T-helper 17 cell (primary cell): ENCODE measurements around the gene UBLCP1. TPM values are rescaled to one million over a fixed set of nuclear protein-coding genes. Genes with fewer than 3 reads are reported as not detected.
A peak's percentile ranks its signal among the peaks of the same experiment; 100 is the strongest.

Experiments
- ATAC-seq: fragments of 150-1000 bp; cut with Tn5 transposase; 2 replicates; pipeline ENCODE4 v1.10.0; 2021; ENCODE audit warnings: mild to moderate bottlenecking, moderate library complexity
- DNase-seq, 3 donors: peaks; one replicate each; pipeline versions ENCODE4 v3.0.0 to v3.0.0-alpha.2; 2020 to 2021
- H3K9me3 ChIP-seq: one replicate; pipeline ENCODE4 v1.7.0; 2013; ENCODE audit warnings: low read length, mild to moderate bottlenecking; ENCODE audit not compliant: control insufficient read depth, poor library complexity, severe bottlenecking
- H3K27ac Mint-ChIP-seq: one replicate; pipeline ENCODE4 v1.8.0; 2022; ENCODE audit warnings: mild to moderate bottlenecking, moderate library complexity, mixed read lengths
- H3K27me3 Mint-ChIP-seq: one replicate; pipeline ENCODE4 v1.8.0; 2022; ENCODE audit warnings: mixed read lengths
- H3K36me3 Mint-ChIP-seq: one replicate; pipeline ENCODE4 v1.8.0; 2022; ENCODE audit warnings: low read depth, mixed read lengths
- H3K4me1 Mint-ChIP-seq: one replicate; pipeline ENCODE4 v1.8.0; 2022; ENCODE audit warnings: mild to moderate bottlenecking, mixed read lengths
- H3K4me3 Mint-ChIP-seq: one replicate; pipeline ENCODE4 v1.8.0; 2022; ENCODE audit warnings: mild to moderate bottlenecking, moderate library complexity, mixed read lengths
- total RNA-seq, 4 donors: library from RNA in 2 of 4; stranded (reverse) in 2 of 4; gene quantifications; one replicate each; pipeline ENCODE4 v1.2.3 and lab custom pipeline; 2022 to 2026

UBLCP1 gene
- total RNA-seq, 2 donors from 2014 or later: 19.0 to 20.8 TPM

GRCh38 chr5:159304961-159305595 lies 42.0 kb downstream of the UBLCP1 start:
- H3K9me3 ChIP-seq: peaks cover 8% of the 10 kb centered on the region
- DNase-seq (no peak), ATAC-seq (no peak)
- Mint-ChIP-seq H3K4me3 (no peak overlapping the region), H3K27ac (no peak overlapping the region), H3K4me1 (no peaks in the 10 kb centered on the region), H3K27me3 (peaks cover 27% of the 10 kb centered on the region), H3K36me3 (no peaks in the 10 kb centered on the region)

- no peak overlapping the region for H3K27ac Mint-ChIP-seq
- no peak overlapping the region for H3K4me3 Mint-ChIP-seq
- H3K27me3 Mint-ChIP-seq: peaks cover 52% of the 10 kb centered on the region
These were observed 46.8 kb downstream of the UBLCP1 start for GRCh38 chr5:159309689-159310433.

GRCh38 chr5:159310511-159310910 lies 47.4 kb downstream of the UBLCP1 start:
- peak; percentile 89 for ATAC-seq

More at GRCh38 chr5:159309689-159310433, 46.8 kb downstream of the UBLCP1 start:
- ATAC-seq: no peak
- Mint-ChIP-seq H3K36me3 (no peaks in the 10 kb centered on the region), H3K4me1 (peaks cover 6% of the 10 kb centered on the region)
- no peak for DNase-seq
- no peaks in the 10 kb centered on the region for H3K9me3 ChIP-seq

GRCh38 chr5:159311063-159311462 lies 48.0 kb downstream of the UBLCP1 start:
- DNase-seq: no peak
- H3K4me1 Mint-ChIP-seq: peaks cover 6% of the 10 kb centered on the region
- H3K27me3 Mint-ChIP-seq: peaks cover 52% of the 10 kb centered on the region
- no peak for ATAC-seq
- H3K36me3 Mint-ChIP-seq: no peaks in the 10 kb centered on the region
- H3K9me3 ChIP-seq: no peaks in the 10 kb centered on the region
- peak overlapping the region; percentile 78 for H3K4me3 Mint-ChIP-seq
- no peak overlapping the region for H3K27ac Mint-ChIP-seq

More at GRCh38 chr5:159310511-159310910, 47.4 kb downstream of the UBLCP1 start:
- H3K4me3 Mint-ChIP-seq: peak overlapping the region; percentile 78
- no peaks in the 10 kb centered on the region for H3K9me3 ChIP-seq
- H3K36me3 Mint-ChIP-seq: no peaks in the 10 kb centered on the region
- H3K27ac Mint-ChIP-seq: no peak overlapping the region
- DNase-seq: no peak
- peaks cover 6% of the 10 kb centered on the region for H3K4me1 Mint-ChIP-seq
- H3K27me3 Mint-ChIP-seq: peaks cover 52% of the 10 kb centered on the region

- H3K9me3 ChIP-seq: no peaks in the 10 kb centered on the region
- no peak overlapping the region for H3K4me3 Mint-ChIP-seq
- H3K4me1 Mint-ChIP-seq: peaks cover 6% of the 10 kb centered on the region
- ATAC-seq (no peak), DNase-seq (no peak)
- H3K27me3 Mint-ChIP-seq: peaks cover 47% of the 10 kb centered on the region
- H3K36me3 Mint-ChIP-seq: no peaks in the 10 kb centered on the region
- no peak overlapping the region for H3K27ac Mint-ChIP-seq
These were observed 50.1 kb downstream of the UBLCP1 start for GRCh38 chr5:159313197-159313596.

GRCh38 chr5:159316519-159317383 lies 53.7 kb downstream of the UBLCP1 start:
- no peaks in the 10 kb centered on the region for H3K4me1 Mint-ChIP-seq
- no peaks in the 10 kb centered on the region for H3K36me3 Mint-ChIP-seq
- no peak for DNase-seq
- H3K27me3 Mint-ChIP-seq: peaks cover 20% of the 10 kb centered on the region
- H3K9me3 ChIP-seq: no peaks in the 10 kb centered on the region
- H3K4me3 Mint-ChIP-seq: no peak overlapping the region
- ATAC-seq: peak; percentile 58
- H3K27ac Mint-ChIP-seq: no peak overlapping the region

- H3K9me3 ChIP-seq: no peaks in the 10 kb centered on the region
- H3K27me3 Mint-ChIP-seq: peaks cover 23% of the 10 kb centered on the region
- H3K27ac Mint-ChIP-seq: no peak overlapping the region
- no peaks in the 10 kb centered on the region for H3K4me1 Mint-ChIP-seq
- no peak overlapping the region for H3K4me3 Mint-ChIP-seq
- DNase-seq (no peak), ATAC-seq (no peak)
- no peaks in the 10 kb centered on the region for H3K36me3 Mint-ChIP-seq
These were observed 54.8 kb downstream of the UBLCP1 start for GRCh38 chr5:159317849-159318248.

GRCh38 chr5:159318448-159318847 lies 55.4 kb downstream of the UBLCP1 start:
- peaks cover 23% of the 10 kb centered on the region for H3K27me3 Mint-ChIP-seq
- no peak overlapping the region for H3K4me3 Mint-ChIP-seq
- H3K9me3 ChIP-seq: no peaks in the 10 kb centered on the region
- H3K4me1 Mint-ChIP-seq: no peaks in the 10 kb centered on the region
- H3K36me3 Mint-ChIP-seq: no peaks in the 10 kb centered on the region
- ATAC-seq (no peak), DNase-seq (no peak)
- no peak overlapping the region for H3K27ac Mint-ChIP-seq

- Mint-ChIP-seq H3K27ac (no peak overlapping the region), H3K27me3 (peaks cover 15% of the 10 kb centered on the region), H3K4me1 (no peaks in the 10 kb centered on the region), H3K36me3 (no peaks in the 10 kb centered on the region), H3K4me3 (no peak overlapping the region)
- DNase-seq (no peak), ATAC-seq (no peak)
- H3K9me3 ChIP-seq: no peaks in the 10 kb centered on the region
These were observed 56.3 kb downstream of the UBLCP1 start for GRCh38 chr5:159319363-159319762.

GRCh38 chr5:159319832-159320231 lies 56.7 kb downstream of the UBLCP1 start:
- ATAC-seq (no peak), DNase-seq (no peak)
- Mint-ChIP-seq H3K36me3 (no peaks in the 10 kb centered on the region), H3K4me1 (no peaks in the 10 kb centered on the region), H3K27me3 (peaks cover 15% of the 10 kb centered on the region), H3K27ac (no peak overlapping the region), H3K4me3 (no peak overlapping the region)
- H3K9me3 ChIP-seq: no peaks in the 10 kb centered on the region

GRCh38 chr5:159322180-159322579 lies 59.1 kb downstream of the UBLCP1 start:
- no peak for DNase-seq
- no peaks in the 10 kb centered on the region for H3K4me1 Mint-ChIP-seq
- no peak overlapping the region for H3K27ac Mint-ChIP-seq
- no peak for ATAC-seq
- no peak overlapping the region for H3K4me3 Mint-ChIP-seq
- peaks cover 16% of the 10 kb centered on the region for H3K27me3 Mint-ChIP-seq
- H3K36me3 Mint-ChIP-seq: no peaks in the 10 kb centered on the region
- no peaks in the 10 kb centered on the region for H3K9me3 ChIP-seq

GRCh38 chr5:159324102-159324755 lies 61.1 kb downstream of the UBLCP1 start:
- H3K27ac Mint-ChIP-seq: no peak overlapping the region
- H3K4me3 Mint-ChIP-seq: no peak overlapping the region
- ATAC-seq: no peak
- DNase-seq: no peak
- H3K27me3 Mint-ChIP-seq: peaks cover 16% of the 10 kb centered on the region
- H3K9me3 ChIP-seq: no peaks in the 10 kb centered on the region
- H3K36me3 Mint-ChIP-seq: no peaks in the 10 kb centered on the region
- no peaks in the 10 kb centered on the region for H3K4me1 Mint-ChIP-seq

- no peaks in the 10 kb centered on the region for H3K4me1 Mint-ChIP-seq
- no peaks in the 10 kb centered on the region for H3K9me3 ChIP-seq
- DNase-seq (no peak), ATAC-seq (no peak)
- no peaks in the 10 kb centered on the region for H3K36me3 Mint-ChIP-seq
- H3K27ac Mint-ChIP-seq: no peak overlapping the region
- H3K27me3 Mint-ChIP-seq: peaks cover 16% of the 10 kb centered on the region
- no peak overlapping the region for H3K4me3 Mint-ChIP-seq
These were observed 61.9 kb downstream of the UBLCP1 start for GRCh38 chr5:159324986-159325385.
